H9 (cell line): ENCODE measurements around the gene KCNG2. TPM values are rescaled to one million over a fixed set of nuclear protein-coding genes. Genes with fewer than 3 reads are reported as not detected.

Experiments used
- DNase-seq: peaks from one replicate; pipeline ENCODE4 v3.0.0-alpha.2; 2017
- H2AFZ ChIP-seq: one replicate; pipeline ENCODE4 v1.6.1; 2013; ENCODE audit warnings: mild to moderate bottlenecking, low read length, control low read depth, moderate library complexity
- H2AK5ac ChIP-seq: 2 replicates; pipeline ENCODE4 v1.6.1; 2013; ENCODE audit warnings: low read length, control low read depth, mixed read lengths; ENCODE audit not compliant: insufficient read length
- H2BK120ac ChIP-seq: one replicate; pipeline ENCODE4 v1.6.1; 2013; ENCODE audit warnings: low read depth, mild to moderate bottlenecking, low read length, control low read depth, inconsistent platforms; ENCODE audit not compliant: poor library complexity, severe bottlenecking
- H2BK12ac ChIP-seq: 2 replicates; pipeline ENCODE4 v1.6.1; 2013; ENCODE audit warnings: low read length, control low read depth, mixed read lengths, low read depth; ENCODE audit not compliant: insufficient read length
- H2BK15ac ChIP-seq: 2 replicates; pipeline ENCODE4 v1.6.1; 2013; ENCODE audit warnings: low read depth, low read length, control low read depth
- H2BK20ac ChIP-seq: one replicate; pipeline ENCODE4 v1.6.1; 2013; ENCODE audit warnings: low read depth, mild to moderate bottlenecking, low read length, control low read depth, inconsistent platforms; ENCODE audit not compliant: poor library complexity, severe bottlenecking
- H2BK5ac ChIP-seq: 2 replicates; pipeline ENCODE4 v1.6.1; 2013; ENCODE audit warnings: low read length, control low read depth, mixed read lengths; ENCODE audit not compliant: insufficient read length
- H3K14ac ChIP-seq: 2 replicates; pipeline ENCODE4 v1.6.1; 2013; ENCODE audit warnings: low read length, control low read depth; ENCODE audit not compliant: insufficient read depth
- H3K18ac ChIP-seq: 2 replicates; pipeline ENCODE4 v1.6.1; 2013; ENCODE audit warnings: low read depth, mild to moderate bottlenecking, mixed read lengths, low read length, control low read depth; ENCODE audit not compliant: insufficient read length
- H3K23ac ChIP-seq: 2 replicates; pipeline ENCODE4 v1.6.1; 2013; ENCODE audit warnings: low read length, control low read depth, mixed read lengths, low read depth; ENCODE audit not compliant: insufficient read length
- H3K23me2 ChIP-seq: 2 replicates; pipeline ENCODE4 v1.6.1; 2013; ENCODE audit warnings: low read depth, mild to moderate bottlenecking, mixed read lengths, low read length, control low read depth; ENCODE audit not compliant: insufficient read length, poor library complexity, severe bottlenecking
- H3K27ac ChIP-seq: 2 replicates; pipeline ENCODE4 v1.5.1; 2013; ENCODE audit warnings: low read length, control low read depth, mixed read lengths, low read depth; ENCODE audit not compliant: insufficient read length
- H3K27me3 ChIP-seq: 2 replicates; pipeline ENCODE4 v1.6.1; 2013; ENCODE audit warnings: low read length, control low read depth, inconsistent platforms; ENCODE audit not compliant: insufficient read depth
- H3K4ac ChIP-seq: 2 replicates; pipeline ENCODE4 v1.6.1; 2013; ENCODE audit warnings: low read depth, mild to moderate bottlenecking, control low read depth, inconsistent platforms, low read length, moderate library complexity
- H3K4me1 ChIP-seq: 2 replicates; pipeline ENCODE4 v1.6.1; 2013; ENCODE audit warnings: low read length, control low read depth, inconsistent platforms; ENCODE audit not compliant: insufficient read depth
- H3K4me2 ChIP-seq: 2 replicates; pipeline ENCODE4 v1.6.1; 2013; ENCODE audit warnings: low read length, control low read depth, mixed read lengths; ENCODE audit not compliant: insufficient read length, insufficient read depth
- H3K56ac ChIP-seq: 2 replicates; pipeline ENCODE4 v1.6.1; 2013; ENCODE audit warnings: low read depth, mild to moderate bottlenecking, mixed read lengths, low read length, control low read depth; ENCODE audit not compliant: insufficient read length
- H3K79me1 ChIP-seq: 2 replicates; pipeline ENCODE4 v1.6.1; 2013; ENCODE audit warnings: low read depth, mild to moderate bottlenecking, moderate library complexity, low read length, control low read depth, inconsistent platforms; ENCODE audit not compliant: insufficient read depth, poor library complexity, severe bottlenecking
- H3K79me2 ChIP-seq: 2 replicates; pipeline ENCODE4 v1.6.1; 2013; ENCODE audit warnings: low read length, control low read depth, inconsistent platforms; ENCODE audit not compliant: insufficient read depth
- H3K9ac ChIP-seq: 2 replicates; pipeline ENCODE4 v1.6.1; 2013; ENCODE audit warnings: low read length, control low read depth, mixed read lengths; ENCODE audit not compliant: insufficient read length; ENCODE audit errors: extremely low read depth
- H3K9me3 ChIP-seq: one replicate; pipeline ENCODE4 v1.6.1; 2013; ENCODE audit warnings: low read depth, low read length, inconsistent platforms; ENCODE audit not compliant: control insufficient read depth
- H3T11ph ChIP-seq: one replicate; pipeline ENCODE4 v1.6.1; 2013; ENCODE audit warnings: mild to moderate bottlenecking, low read length, control low read depth, inconsistent platforms
- H4K20me1 ChIP-seq: one replicate; pipeline ENCODE4 v1.6.1; 2013; ENCODE audit not compliant: control insufficient read depth, insufficient read length, insufficient read depth
- H4K5ac ChIP-seq: 2 replicates; pipeline ENCODE4 v1.6.1; 2013; ENCODE audit warnings: low read depth, mild to moderate bottlenecking, mixed read lengths, low read length, control low read depth; ENCODE audit not compliant: insufficient read length
- H4K8ac ChIP-seq: replicated peaks from 2 replicates; pipeline ENCODE4 v1.6.1; 2013; ENCODE audit warnings: low read length, control low read depth, mixed read lengths, low read depth; ENCODE audit not compliant: insufficient read length
- H4K91ac ChIP-seq: 2 replicates; pipeline ENCODE4 v1.6.1; 2013; ENCODE audit warnings: low read depth, mild to moderate bottlenecking, moderate library complexity, mixed read lengths, low read length, control low read depth; ENCODE audit not compliant: insufficient read length
- H3K27ac Mint-ChIP-seq, 3 experiments: 2 replicates in 2 of 3; 3 replicates in 1 of 3; pipeline ENCODE4 v1.8.0; 2020 to 2021; ENCODE audit warnings: mixed read lengths in 3 of 3, mild to moderate bottlenecking in 1 of 3, moderate library complexity in 1 of 3
- H3K27me3 Mint-ChIP-seq: 2 replicates; pipeline ENCODE4 v1.8.0; 2021; ENCODE audit warnings: low read depth, mild to moderate bottlenecking, moderate library complexity, mixed read lengths
- H3K36me3 Mint-ChIP-seq, 3 experiments: 2 replicates in 2 of 3; 3 replicates in 1 of 3; pipeline ENCODE4 v1.8.0; 2020 to 2021; ENCODE audit warnings: low read depth in 3 of 3, mixed read lengths in 3 of 3; ENCODE audit not compliant: insufficient read depth in 1 of 3
- H3K4me1 Mint-ChIP-seq, 2 experiments: 2 replicates each; pipeline ENCODE4 v1.8.0; 2020; ENCODE audit warnings: mixed read lengths in 2 of 2
- H3K4me3 Mint-ChIP-seq, 2 experiments: 2 replicates in 1 of 2; 3 replicates in 1 of 2; pipeline ENCODE4 v1.8.0; 2020 to 2021; ENCODE audit warnings: mild to moderate bottlenecking in 2 of 2, mixed read lengths in 2 of 2, moderate library complexity in 1 of 2
- H3K9me3 Mint-ChIP-seq, 2 experiments: 2 replicates in 1 of 2; 3 replicates in 1 of 2; pipeline ENCODE4 v1.8.0; 2020; ENCODE audit warnings: mild to moderate bottlenecking in 2 of 2, mixed read lengths in 2 of 2, moderate library complexity in 1 of 2
- CTCF ChIP-seq: fragments of 200-600 bp; sonication (generic); conservative IDR thresholded peaks from 3 replicates; pipeline ENCODE4 v1.8.0; 2021; ENCODE audit warnings: antibody characterized with exemption, mild to moderate bottlenecking
- WGBS: extraction: QIAGEN DNeasy Blood & Tissue Kit; methylation state at CpG from one replicate; pipeline ENCODE4 v1.1.7; 2013; ENCODE audit warnings: missing lambda C conversion rate, low lambda C conversion rate, mixed read lengths; ENCODE audit not compliant: insufficient read length; ENCODE audit errors: extremely low coverage; 5-methylcytosine and 5-hydroxymethylcytosine counted together
- total RNA-seq: library from RNA; stranded (reverse); gene quantifications from 2 replicates; pipeline ENCODE4 v1.2.1, GENCODE V29; 2021

The KCNG2 gene
- total RNA-seq, 1 experiment from 2014 or later = 0.15 TPM

GRCh38 chr18:79770826-79771225, 26.9 kb upstream of the KCNG2 start:
- no peak for DNase-seq
- Histone ChIP-seq H3K79me2 (no peaks in the 10 kb centered on the region), H3K23me2 (no peaks in the 10 kb centered on the region), H3K23ac (no peak overlapping the region), H2BK5ac (no peak overlapping the region), H3K79me1 (no peaks in the 10 kb centered on the region), H2AK5ac (no peak overlapping the region), H3K4ac (no peak overlapping the region), H2BK120ac (no peak overlapping the region), H3K4me2 (no peak overlapping the region), H4K5ac (no peak overlapping the region), H3K18ac (no peak overlapping the region), H3K4me1 (no peaks in the 10 kb centered on the region), H3T11ph (no peak overlapping the region), H3K9me3 (no peaks in the 10 kb centered on the region), H3K27me3 (no peaks in the 10 kb centered on the region; the same call in 1 of the 2 replicates), H3K56ac (no peak overlapping the region), H3K27ac (no peak overlapping the region), H3K9ac (no peak overlapping the region), H2BK12ac (no peak overlapping the region), H2AFZ (no peak overlapping the region), H4K91ac (no peak overlapping the region), H3K14ac (no peak overlapping the region), H2BK20ac (no peak overlapping the region), H4K20me1 (no peaks in the 10 kb centered on the region), H4K8ac (no peak overlapping the region), H2BK15ac (no peak overlapping the region)
- Mint-ChIP-seq H3K4me3 (no peak overlapping the region), H3K36me3 (peaks cover 0 to 2% (median 2%) of the 10 kb centered on the region in 3 experiments; a peak in 2 of 7 replicates), H3K27me3 (peaks cover 24% of the 10 kb centered on the region), H3K4me1 (no peaks in the 10 kb centered on the region), H3K9me3 (peaks cover 19 to 27% of the 10 kb centered on the region in 2 experiments), H3K27ac (no peak overlapping the region)
- WGBS = no CpG with 5 or more reads among the region's 24 CpGs
- TF ChIP-seq CTCF = no peak
